Rectal smooth muscle tissue (tissue), 1 donor: Measurements from ENCODE around the gene CCNYL1.
"Not testable (repeated sequence)": the region's sequence is repeated elsewhere in the genome, so short reads cannot be mapped to it uniquely, and the experiment has no call there.

Source experiments
- H3K27ac ChIP-seq: one replicate; pipeline ENCODE4 v1.7.0; 2013; ENCODE audit warnings: low read depth, low read length, inconsistent platforms
- H3K27me3 ChIP-seq: one replicate; pipeline ENCODE4 v1.7.0; 2013; ENCODE audit warnings: low read length; ENCODE audit not compliant: control insufficient read depth, insufficient read depth
- H3K36me3 ChIP-seq: one replicate; pipeline ENCODE4 v1.7.0; 2013; ENCODE audit warnings: low read length; ENCODE audit not compliant: control insufficient read depth, insufficient read depth
- H3K4me1 ChIP-seq: one replicate; pipeline ENCODE4 v1.7.0; 2013; ENCODE audit warnings: low read length; ENCODE audit not compliant: control insufficient read depth, insufficient read depth
- H3K4me3 ChIP-seq: one replicate; pipeline ENCODE4 v1.7.0; 2013; ENCODE audit warnings: low read length
- H3K9ac ChIP-seq: one replicate; pipeline ENCODE4 v1.7.0; 2013; ENCODE audit warnings: low read length

The CCNYL1 gene

DNA sequence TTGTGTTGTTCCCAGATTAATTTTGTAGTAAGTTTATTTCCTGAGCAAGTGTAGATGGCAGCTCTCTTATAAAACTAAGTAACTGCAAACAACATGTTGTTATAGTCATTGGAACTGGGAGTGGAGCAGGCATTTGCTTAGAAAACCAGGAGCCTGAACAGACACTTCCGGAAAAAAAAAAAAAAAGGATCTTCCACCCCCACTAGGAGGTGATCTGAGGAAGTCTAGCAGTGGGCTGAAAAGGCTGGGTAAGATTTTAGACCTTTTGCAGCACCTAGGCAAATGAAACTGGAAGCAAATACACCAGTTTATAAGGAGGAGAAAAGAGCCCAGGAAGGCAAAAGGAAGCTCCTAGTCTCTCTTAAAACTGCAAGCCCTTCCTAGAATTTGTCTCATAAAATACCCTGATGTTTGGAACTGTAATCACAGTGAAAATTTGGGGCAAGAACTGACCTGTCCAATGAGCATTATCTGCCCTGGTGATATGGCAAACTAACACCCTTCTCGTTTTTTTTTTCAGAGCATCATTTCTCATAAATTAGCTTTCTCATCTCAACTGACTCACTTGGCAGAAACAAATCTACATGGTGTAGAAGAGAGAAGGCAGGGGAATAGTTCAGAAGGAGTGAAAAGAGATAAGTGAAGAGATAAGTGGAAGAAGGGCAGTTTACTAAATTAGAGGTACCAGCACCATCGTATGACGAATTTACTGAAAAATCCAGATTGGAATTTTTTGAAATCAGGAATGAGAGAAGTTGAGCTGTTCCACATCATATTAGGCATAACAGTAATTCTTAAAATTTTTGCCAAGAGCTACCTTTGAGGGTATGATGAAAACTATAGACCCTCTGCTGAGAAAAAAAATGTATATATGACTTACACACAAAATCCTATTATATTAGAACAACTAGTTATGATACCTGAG is 4.2 kb upstream of the CCNYL1 start:
- Histone ChIP-seq H3K27me3 (no peaks in the 10 kb centered on the region), H3K4me1 (peaks cover 5% of the 10 kb centered on the region), H3K27ac (no peak overlapping the region), H3K36me3 (no peaks in the 10 kb centered on the region), H3K9ac (no peak overlapping the region), H3K4me3 (no peak overlapping the region)

- Histone ChIP-seq H3K9ac (peak overlapping the region; percentile 89), H3K4me1 (peaks cover 5% of the 10 kb centered on the region), H3K4me3 (peak overlapping the region; percentile 92), H3K36me3 (no peaks in the 10 kb centered on the region), H3K27me3 (no peaks in the 10 kb centered on the region), H3K27ac (peak overlapping the region; percentile 89)
These were observed 500 bp downstream of the CCNYL1 start for GRCh38 chr2:207711750-207712530.

DNA sequence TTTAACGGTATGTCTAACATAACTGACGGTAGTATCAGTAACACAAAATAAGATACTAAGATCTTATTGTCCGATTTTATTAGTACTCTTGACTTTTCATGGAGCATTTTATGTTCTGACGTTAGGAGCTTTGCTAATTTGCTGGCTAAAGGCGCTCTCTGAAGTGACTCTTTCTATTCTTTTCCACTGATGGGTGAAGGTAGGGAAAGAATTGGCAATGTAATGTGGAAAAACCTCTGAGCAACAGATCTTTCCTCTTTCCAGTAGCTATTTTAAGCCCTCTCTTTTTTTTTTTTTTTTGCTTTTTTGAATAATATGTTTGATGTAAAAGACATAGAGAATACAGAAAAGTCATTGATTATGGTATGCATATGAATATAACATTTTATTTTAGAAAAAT is 4.6 kb downstream of the CCNYL1 start:
- Histone ChIP-seq H3K4me3 (no peak overlapping the region), H3K27me3 (no peaks in the 10 kb centered on the region), H3K36me3 (no peaks in the 10 kb centered on the region), H3K9ac (no peak overlapping the region), H3K27ac (no peak overlapping the region), H3K4me1 (no peaks in the 10 kb centered on the region)

DNA sequence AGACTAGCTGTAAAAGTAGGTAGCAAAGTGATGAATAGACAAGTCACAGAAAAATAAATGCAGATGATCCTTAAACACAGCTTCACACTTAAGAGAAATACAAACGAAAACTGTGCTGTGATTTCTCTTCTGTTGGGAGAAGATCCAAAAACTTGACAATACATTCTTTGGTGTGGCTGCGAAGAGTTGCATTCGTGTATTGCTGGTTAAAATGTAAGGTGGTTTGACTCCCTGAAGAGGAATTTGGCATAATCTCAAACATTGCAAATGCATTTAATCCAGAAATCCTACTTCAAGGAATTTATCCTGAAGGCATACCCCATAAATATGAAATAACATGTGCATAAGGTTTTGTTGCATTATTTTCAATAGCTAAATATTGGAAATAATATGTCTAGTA is 7.1 kb downstream of the CCNYL1 start:
- H3K27me3 ChIP-seq: no peaks in the 10 kb centered on the region
- no peak overlapping the region for H3K4me3 ChIP-seq
- H3K9ac ChIP-seq: no peak overlapping the region
- no peak overlapping the region for H3K27ac ChIP-seq
- H3K4me1 ChIP-seq: no peaks in the 10 kb centered on the region
- no peaks in the 10 kb centered on the region for H3K36me3 ChIP-seq

DNA sequence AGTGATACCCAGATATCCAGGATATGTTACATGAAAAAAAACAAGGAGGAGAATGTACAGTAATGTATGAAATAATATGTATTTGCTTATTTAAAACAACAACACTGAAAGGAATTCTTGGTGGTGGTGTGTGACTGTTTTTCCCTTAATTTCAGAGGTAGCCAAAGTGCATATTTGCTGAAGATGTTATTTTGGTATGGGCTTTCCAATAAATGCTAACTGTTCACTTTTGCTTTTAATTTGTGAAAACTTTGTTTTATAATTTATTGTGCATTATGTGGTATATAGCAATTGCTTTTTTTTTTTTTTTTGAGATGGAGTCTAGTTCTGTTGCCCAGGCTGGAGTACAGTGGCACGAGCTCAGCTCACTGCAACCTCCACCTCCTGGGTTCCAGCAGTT is 7.6 kb downstream of the CCNYL1 start:
- no peaks in the 10 kb centered on the region for H3K36me3 ChIP-seq
- no peaks in the 10 kb centered on the region for H3K27me3 ChIP-seq
- no peak overlapping the region for H3K27ac ChIP-seq
- H3K9ac ChIP-seq: no peak overlapping the region
- no peak overlapping the region for H3K4me3 ChIP-seq
- no peaks in the 10 kb centered on the region for H3K4me1 ChIP-seq

DNA sequence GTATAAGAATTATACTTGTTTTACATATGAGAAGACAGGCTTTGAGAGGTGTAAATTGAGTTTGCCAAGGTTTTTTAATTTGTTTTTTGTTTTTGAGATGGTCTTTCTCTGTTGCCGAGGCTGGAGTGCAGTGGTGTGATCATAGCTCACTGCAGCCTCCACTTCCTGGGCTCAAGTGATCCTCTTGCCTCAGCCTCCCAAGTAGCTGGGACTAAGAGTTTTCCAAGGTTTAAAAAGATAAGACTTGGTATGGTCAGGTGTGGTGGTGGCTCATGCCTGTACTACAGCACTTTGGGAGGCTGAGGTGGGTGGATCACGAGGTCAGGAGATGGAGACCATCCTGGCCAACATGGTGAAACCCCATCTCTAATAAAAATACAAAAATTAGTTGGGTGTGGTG is 8.2 kb downstream of the CCNYL1 start:
- H3K27ac ChIP-seq, H3K4me1 ChIP-seq, H3K9ac ChIP-seq: not testable (repeated sequence)

GRCh38 chr2:207720517-207721187 is 9.2 kb downstream of the CCNYL1 start:
- Histone ChIP-seq H3K4me1 (no peaks in the 10 kb centered on the region), H3K36me3 (no peaks in the 10 kb centered on the region), H3K4me3 (no peak overlapping the region), H3K27ac (no peak overlapping the region), H3K9ac (no peak overlapping the region), H3K27me3 (no peaks in the 10 kb centered on the region)

More for the DNA sequence above, 8.2 kb downstream of the CCNYL1 start:
- not testable (repeated sequence) for H3K27me3 ChIP-seq, H3K36me3 ChIP-seq, H3K4me3 ChIP-seq

GRCh38 chr2:207722773-207723424 is 11.5 kb downstream of the CCNYL1 start:
- Histone ChIP-seq H3K4me1 (no peaks in the 10 kb centered on the region), H3K36me3 (no peaks in the 10 kb centered on the region), H3K27me3 (no peaks in the 10 kb centered on the region), H3K4me3 (no peak overlapping the region), H3K27ac (no peak overlapping the region), H3K9ac (no peak overlapping the region)

GRCh38 chr2:207723425-207723787 is 12.0 kb downstream of the CCNYL1 start:
- not testable (repeated sequence) for H3K27ac ChIP-seq, H3K36me3 ChIP-seq, H3K27me3 ChIP-seq, H3K4me3 ChIP-seq, H3K9ac ChIP-seq, H3K4me1 ChIP-seq

DNA sequence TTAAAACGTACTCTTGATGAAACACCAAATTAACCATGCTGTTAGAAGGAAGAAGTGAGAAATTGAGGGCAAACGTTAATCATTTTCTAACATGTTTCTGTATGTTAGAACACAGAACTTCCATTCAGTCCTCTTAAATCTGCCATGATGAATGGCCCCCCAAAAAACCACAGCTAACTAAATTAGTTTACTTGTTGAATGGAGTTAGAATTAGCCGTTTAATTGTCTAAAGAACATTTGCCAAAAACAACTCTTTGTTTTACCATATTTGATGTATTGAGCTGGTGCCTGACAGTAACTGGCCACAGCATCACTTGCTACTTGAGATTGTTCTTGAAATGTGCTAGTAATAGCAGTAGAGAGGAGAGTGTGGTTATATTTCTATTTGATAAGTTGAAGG is 12.7 kb downstream of the CCNYL1 start:
- no peak overlapping the region for H3K27ac ChIP-seq
- H3K27me3 ChIP-seq: no peaks in the 10 kb centered on the region
- H3K4me1 ChIP-seq: no peaks in the 10 kb centered on the region
- H3K36me3 ChIP-seq: no peaks in the 10 kb centered on the region
- H3K9ac ChIP-seq: no peak overlapping the region
- H3K4me3 ChIP-seq: no peak overlapping the region

DNA sequence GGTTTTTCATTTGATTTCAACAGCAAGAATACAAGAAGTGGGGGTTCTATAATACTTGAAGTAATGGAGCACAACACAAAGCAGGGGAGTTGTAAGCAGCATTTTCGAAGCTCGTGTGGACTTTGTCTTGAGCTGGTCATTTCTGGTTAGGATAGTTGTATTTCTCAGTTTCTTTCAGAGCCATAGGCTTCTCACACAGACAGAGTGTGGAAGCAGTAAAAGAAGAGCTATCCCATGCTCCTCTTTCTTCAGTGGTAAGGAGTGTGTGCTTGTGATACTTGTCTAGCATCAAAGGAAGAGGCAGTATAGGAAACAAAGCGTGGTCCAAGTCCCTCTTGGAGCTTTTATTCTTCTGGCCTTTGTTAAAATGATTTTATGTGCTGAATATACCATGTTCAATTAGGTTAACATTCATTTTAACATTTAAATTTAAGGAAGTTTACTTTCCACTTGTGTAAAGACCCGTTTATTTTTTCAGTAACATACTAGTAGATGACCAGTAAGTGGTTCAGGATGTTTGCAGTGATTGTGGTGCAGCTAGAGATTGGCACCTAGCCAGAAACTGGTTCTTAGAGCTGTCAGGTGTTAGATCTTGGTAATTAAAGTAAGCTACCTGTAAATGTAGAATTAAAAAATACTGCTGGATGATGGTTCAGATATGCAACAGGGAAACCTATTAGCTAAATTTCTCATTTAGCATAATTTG is 14.6 kb downstream of the CCNYL1 start:
- no peak overlapping the region for H3K27ac ChIP-seq
- no peak overlapping the region for H3K9ac ChIP-seq
- H3K27me3 ChIP-seq: no peaks in the 10 kb centered on the region
- no peaks in the 10 kb centered on the region for H3K4me1 ChIP-seq
- no peaks in the 10 kb centered on the region for H3K36me3 ChIP-seq
- H3K4me3 ChIP-seq: no peak overlapping the region
